Amniotic stem cell (primary cell): ENCODE results near the gene TMPRSS7.

Source experiments
- DNase-seq: peaks from one replicate; lab custom pipeline; 2025; lab: John Stamatoyannopoulos, UW

Gene TMPRSS7, protein sequence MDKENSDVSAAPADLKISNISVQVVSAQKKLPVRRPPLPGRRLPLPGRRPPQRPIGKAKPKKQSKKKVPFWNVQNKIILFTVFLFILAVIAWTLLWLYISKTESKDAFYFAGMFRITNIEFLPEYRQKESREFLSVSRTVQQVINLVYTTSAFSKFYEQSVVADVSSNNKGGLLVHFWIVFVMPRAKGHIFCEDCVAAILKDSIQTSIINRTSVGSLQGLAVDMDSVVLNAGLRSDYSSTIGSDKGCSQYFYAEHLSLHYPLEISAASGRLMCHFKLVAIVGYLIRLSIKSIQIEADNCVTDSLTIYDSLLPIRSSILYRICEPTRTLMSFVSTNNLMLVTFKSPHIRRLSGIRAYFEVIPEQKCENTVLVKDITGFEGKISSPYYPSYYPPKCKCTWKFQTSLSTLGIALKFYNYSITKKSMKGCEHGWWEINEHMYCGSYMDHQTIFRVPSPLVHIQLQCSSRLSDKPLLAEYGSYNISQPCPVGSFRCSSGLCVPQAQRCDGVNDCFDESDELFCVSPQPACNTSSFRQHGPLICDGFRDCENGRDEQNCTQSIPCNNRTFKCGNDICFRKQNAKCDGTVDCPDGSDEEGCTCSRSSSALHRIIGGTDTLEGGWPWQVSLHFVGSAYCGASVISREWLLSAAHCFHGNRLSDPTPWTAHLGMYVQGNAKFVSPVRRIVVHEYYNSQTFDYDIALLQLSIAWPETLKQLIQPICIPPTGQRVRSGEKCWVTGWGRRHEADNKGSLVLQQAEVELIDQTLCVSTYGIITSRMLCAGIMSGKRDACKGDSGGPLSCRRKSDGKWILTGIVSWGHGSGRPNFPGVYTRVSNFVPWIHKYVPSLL

GRCh38 chr3:112034436-112034835 is at the start of gene TMPRSS7:
Gene TMPRSS7 (plus strand): TSS chr3:112034736. CDS start chr3:112034846, 110 bp downstream.
- DNase-seq: no peak

- DNase-seq: no peak
Measured at GRCh38 chr3:111986800-111987199, 47.7 kb upstream of the TMPRSS7 start.

GRCh38 chr3:111989061-111989678 is 45.4 kb upstream of the TMPRSS7 start:
- peak; percentile 59 for DNase-seq

- no peak for DNase-seq
Measured at GRCh38 chr3:111993038-111993437, 41.5 kb upstream of the TMPRSS7 start.

DNA sequence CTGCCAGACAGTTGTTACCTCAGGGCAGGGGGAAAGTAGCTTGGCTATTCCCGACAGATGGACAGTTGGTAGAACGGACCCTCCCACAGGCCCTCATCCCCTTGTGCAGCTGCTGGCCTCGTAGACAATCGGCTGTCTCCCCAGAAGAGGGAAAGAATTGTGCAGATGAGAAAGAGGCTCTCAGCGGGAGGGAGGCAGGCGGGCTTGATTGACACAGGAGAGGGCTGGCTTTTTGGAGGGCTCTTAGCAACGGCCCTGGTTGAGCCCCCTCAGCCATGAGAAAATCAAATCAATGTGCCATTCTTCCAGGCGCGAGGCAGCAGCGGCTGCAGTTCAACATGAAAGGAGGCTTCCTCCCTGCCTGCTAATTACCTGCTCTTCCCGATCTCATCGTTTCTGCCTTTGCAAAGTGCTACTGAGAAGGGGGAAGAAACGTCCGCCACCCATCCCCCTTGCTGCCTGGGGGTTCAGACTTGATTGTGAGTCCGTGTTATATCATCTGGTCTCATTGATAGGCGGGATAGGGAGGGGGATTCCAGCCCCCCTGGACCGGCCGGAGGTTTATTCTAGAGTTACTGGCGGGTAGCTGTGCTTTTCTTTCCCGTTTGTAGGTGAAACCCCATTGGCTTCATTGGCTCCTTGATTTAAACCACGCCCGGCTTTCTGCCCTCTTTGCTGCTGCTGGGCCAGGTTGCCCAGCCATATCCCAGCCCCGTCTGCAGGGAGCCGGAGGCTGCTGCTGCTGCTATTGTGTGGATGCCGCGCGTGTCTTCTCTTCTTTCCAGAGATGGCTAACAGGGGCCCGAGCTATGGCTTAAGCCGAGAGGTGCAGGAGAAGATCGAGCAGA is 35.7 kb upstream of the TMPRSS7 start, which contains the start of gene TAGLN3:
TAGLN3 (plus strand) TSS at position 287 of the 848 bp plus-strand sequence; CDS start at position 788, 501 bp downstream.
- DNase-seq: no peak

DNA sequence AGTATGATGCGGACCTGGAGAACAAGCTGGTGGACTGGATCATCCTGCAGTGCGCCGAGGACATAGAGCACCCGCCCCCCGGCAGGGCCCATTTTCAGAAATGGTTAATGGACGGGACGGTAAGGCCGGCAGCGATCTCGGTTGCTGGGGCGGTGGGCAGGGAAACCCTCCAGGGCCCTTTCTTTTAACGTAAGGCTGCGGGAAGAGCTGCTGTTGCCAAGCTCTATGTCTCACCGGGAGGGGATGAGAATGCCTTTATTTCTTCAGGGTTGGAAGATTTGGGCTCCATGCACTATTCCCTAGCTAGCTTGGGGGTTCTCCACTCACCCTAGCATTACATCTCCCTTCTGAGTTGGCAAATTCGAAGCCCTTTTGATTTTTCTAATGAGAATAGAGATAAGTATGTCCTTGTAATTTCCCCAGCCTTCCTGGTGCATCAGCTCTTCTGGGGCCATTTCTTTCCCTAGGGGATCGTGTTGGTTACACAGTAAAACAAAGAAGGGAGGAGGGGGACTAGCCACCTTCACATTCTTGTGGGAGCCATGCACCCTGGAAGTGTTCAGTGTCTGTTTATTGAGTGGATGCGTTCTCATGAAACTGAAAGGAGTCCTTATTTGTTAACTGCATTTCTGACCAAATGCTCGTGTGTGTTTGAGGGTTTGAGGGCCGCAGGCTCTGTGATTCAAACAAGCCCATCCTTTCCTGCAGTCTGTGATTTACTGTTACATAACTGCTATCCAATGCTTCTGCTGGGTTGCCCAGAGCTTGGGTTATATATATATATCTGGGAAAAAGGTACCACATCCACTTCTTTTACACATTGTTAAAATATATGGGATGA is 34.8 kb upstream of the TMPRSS7 start:
- no peak for DNase-seq

- no peak for DNase-seq
Measured at GRCh38 chr3:112000367-112000771, 34.2 kb upstream of the TMPRSS7 start.

GRCh38 chr3:112000966-112001365 is 33.6 kb upstream of the TMPRSS7 start:
- DNase-seq: no peak

GRCh38 chr3:112001526-112001925 is 33.0 kb upstream of the TMPRSS7 start:
- DNase-seq: no peak

- DNase-seq: no peak
Measured at GRCh38 chr3:112002096-112002971, 32.2 kb upstream of the TMPRSS7 start.

GRCh38 chr3:112003321-112004080 is 31.0 kb upstream of the TMPRSS7 start:
- DNase-seq: no peak

DNA sequence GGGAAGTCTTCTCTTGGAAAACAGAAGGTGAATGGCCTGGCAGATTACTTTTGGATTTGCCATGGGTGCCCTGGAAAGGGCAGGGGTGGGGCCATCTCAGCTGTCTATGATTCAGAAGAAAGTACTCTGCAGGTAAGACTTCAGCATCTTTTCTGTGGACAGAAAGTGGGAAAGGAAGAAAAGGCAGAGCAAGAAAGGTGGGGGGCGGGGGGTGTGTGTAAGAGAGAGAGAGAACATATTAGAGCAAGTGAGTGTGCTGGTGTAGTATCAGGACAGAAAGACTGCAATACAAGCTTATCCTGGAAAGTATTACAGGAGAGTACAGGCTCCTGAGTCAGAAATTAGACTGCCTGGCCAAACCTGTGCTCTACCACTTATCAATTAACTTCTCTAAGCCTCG is 30.3 kb upstream of the TMPRSS7 start:
- no peak for DNase-seq

DNA sequence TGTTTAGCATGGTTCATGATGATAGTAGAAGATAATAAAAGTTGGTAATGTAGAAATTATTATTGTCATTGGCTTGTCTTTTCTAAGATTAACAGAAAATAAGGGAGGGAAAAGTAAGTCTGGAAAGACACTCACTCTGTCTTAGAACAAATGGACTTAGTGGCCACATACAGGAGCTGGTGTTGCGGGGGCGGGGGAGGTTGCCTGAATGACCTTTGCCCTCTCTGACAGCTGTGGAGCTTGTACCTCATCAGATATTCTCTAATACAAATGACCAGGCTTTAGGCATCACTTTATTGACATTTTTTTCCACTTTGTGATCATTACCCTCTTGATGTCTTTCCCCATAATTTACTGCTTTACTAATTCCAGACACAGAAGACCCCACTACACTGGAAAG is 29.9 kb upstream of the TMPRSS7 start:
- no peak for DNase-seq

- no peak for DNase-seq
Measured at GRCh38 chr3:112005091-112005672, 29.4 kb upstream of the TMPRSS7 start.

- no peak for DNase-seq
Measured at GRCh38 chr3:112007633-112008032, 26.9 kb upstream of the TMPRSS7 start.

DNA sequence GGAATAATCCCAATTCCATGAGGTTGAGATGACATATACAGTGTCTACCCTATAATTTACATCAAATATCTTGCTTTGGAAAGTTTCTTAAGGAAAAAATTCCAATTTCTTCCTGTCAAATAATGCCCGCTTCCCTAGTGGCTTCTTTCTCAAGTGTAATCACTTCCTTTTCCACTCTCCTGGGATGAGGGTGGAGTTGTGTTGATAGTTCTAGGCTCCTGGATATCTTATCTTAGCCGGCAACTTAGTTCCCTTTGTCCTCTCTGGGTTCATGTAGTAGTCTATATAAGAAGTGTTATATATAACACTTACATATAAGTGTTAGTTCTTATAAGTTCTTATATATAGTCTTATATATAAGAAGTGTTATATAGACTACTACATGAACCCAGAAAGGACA is 24.9 kb upstream of the TMPRSS7 start:
- no peak for DNase-seq

DNA sequence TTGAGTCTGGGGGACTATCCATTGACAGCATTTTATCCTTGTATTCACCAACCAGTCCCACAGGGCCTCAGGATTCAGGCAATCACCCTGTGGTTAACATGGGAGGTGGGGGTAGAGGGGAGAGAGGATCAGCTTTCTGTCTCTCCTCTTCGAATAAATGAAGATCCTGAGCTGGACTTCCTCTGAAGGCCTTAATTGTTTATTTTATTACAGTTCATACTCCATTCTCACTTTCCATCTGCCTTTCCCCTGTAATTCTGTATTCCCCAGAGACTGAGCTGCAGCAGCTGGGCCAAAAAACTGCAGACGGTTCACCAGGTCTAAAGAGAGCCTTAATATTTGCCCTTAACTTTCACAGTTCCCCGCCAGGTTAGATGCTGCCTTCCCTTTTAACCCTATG is 23.9 kb upstream of the TMPRSS7 start:
- no peak for DNase-seq

- DNase-seq: no peak
Measured at GRCh38 chr3:112011376-112011940, 23.1 kb upstream of the TMPRSS7 start.
